ENCODE measurements around the gene NRP1.

DNA sequence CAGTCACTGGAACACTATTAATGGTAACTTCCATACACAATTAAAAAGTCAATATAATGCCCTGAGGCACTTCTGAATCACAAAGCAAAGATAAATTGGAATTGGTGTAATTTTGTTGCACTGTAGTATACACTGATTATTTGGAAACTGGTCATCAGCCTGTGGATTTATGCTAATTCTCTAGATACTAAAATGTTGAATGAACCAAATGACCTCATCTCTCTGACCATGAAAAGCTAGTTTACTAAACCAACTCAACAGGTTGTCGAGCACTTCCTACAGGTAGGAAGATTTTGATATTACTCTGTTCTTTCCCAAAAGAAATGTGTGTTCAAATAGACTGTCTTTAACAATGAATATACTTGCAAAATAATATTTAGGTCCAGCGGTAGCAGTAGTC is 5.3 kb downstream of the NRP1 start:
- TF ChIP-seq, protein P1, sequence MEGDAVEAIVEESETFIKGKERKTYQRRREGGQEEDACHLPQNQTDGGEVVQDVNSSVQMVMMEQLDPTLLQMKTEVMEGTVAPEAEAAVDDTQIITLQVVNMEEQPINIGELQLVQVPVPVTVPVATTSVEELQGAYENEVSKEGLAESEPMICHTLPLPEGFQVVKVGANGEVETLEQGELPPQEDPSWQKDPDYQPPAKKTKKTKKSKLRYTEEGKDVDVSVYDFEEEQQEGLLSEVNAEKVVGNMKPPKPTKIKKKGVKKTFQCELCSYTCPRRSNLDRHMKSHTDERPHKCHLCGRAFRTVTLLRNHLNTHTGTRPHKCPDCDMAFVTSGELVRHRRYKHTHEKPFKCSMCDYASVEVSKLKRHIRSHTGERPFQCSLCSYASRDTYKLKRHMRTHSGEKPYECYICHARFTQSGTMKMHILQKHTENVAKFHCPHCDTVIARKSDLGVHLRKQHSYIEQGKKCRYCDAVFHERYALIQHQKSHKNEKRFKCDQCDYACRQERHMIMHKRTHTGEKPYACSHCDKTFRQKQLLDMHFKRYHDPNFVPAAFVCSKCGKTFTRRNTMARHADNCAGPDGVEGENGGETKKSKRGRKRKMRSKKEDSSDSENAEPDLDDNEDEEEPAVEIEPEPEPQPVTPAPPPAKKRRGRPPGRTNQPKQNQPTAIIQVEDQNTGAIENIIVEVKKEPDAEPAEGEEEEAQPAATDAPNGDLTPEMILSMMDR (IDR thresholded peaks at IDR 0.05) = no peak
- TF ChIP-seq POLR2A (IDR thresholded peaks at IDR 0.05) = no peak
